Dedifferentiated amniotic fluid mesenchymal stem cell (primary cell): ENCODE measurements around the gene CAST.

ENCODE experiments used
- DNase-seq: peaks from one replicate; pipeline ENCODE4 v3.0.0-alpha.2; 2016; ENCODE audit errors: extremely low spot score

Gene CAST

DNA sequence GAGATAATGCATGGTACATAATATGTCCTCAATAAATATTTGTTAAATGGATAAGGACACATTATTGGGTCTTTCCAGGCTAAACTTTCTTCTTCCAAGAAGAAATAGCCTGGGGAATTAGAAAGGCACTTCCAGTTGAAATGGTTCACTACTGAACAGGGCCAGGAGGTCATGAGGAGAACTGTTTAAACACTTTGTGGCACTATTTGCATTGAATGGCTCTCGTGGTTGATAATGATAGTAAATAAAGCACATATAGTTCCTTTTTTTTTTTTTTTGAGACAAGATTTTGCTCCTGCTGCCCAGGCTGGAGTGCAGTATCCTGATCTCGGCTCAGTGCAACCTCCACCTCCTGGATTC is 19.9 kb upstream of the CAST start:
- no peak for DNase-seq

DNA sequence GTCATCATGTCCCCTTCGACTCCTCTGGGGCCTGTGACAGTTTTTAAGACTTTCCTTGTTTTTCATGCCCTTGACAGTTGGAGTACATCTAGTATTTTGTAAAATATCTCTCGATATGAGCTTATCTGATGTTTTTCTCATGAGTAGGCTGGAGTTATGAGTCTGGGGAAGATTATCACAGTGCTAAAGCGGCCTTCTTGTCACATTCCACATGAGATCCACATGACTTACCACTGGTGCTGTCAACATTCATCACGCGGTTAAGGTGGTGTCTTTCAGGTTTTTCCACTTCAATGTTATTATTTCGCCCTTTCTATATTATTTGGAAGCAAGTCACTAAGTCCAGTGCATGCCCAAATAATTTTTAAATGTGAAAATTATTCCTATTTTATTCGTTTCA is 17.1 kb upstream of the CAST start:
- DNase-seq = no peak

DNA sequence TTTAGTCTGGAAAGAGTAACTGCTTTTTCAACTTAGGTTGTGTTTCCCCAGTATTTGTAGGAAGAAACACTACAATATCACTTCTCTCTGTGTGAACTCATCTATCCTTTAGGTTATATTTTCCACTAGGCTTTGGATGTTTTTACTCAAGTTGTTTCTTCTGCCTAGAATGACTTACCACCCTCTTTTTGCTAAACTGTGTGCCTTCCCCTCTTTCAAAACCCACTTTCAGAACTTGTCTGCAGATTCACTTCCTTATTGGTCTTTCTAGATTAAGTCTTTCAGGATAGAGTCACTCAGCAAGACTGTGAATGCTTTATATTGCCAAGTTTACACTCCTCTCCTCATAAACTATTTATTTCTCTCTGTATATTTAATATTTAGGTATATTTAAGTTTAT is 14.2 kb upstream of the CAST start:
- DNase-seq = no peak

DNA sequence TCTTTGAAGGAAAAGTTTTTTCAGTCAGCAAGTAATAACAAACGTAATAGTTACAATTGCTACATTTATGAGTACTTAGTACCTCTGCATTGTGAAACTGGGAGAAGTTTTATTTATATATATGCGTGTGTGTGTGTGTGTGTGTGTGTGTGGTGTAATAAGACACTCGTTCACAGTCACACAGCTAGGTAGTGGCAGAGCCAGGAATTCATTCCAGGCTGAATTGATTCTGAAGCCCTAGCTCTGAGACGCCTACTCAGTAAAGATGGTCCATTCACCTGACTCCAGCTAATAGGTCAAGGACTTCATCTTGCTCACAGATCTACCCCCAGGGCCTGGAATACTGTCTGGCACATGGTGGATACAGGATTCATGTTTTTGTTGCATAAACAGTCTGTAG is 13.6 kb upstream of the CAST start:
- no peak for DNase-seq

DNA sequence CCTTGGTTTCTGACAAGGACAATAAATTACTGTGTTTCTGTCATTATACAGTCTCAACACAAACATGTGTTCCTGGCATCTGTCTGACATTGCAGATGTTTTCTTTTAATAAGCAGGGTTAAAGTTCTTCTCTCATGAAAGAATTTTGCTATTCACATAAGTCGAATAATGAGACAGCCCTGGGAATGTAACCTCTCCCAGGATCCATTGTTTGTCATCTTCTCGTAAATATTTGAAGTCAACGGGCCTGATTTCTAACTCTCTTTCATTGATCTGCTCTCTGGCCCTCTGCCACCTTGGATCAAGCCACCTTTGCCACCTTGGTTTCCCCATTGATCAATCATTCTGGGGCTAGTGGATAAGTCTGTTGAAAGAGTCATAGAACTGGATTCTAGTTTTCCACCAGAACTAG is 12.9 kb upstream of the CAST start:
- DNase-seq = no peak

DNA sequence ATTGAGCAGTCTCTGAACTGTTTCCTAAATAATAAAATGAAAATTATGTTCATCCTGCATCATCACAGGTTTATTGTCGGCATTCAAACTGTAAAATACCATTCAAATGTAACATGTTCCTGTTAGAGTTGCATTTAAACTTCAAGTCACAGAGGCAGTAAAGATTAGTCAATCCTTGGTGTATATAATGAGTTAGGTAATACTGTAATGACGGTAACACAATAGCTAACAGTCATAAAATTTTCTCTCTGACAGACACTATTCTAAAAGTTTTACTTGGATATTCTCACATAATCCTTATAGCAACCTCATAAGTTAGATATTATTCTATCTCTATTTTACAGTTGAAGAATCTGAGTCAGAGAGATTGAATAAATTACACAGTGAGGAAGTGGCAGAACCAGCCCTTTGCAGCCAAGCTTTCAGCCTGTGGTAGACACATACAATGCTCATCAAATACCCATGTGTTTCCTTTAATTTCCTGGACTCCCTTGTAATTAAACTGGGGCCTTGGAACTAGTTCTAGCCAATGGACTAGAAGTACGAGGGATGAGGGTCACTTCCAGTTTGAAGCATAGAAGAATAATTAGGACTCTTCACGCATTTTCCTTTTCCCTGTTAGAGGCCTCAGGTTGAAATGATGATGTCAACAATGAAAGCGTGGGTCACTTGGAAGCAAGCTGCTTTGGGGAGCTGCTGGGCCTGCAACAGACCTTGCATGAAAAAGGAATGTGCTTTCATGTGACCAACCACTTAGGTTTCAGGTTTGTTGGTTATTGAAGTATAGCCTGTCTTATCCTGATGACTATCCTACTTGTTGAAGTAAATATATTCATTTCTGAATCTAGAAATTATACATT is 12.3 kb upstream of the CAST start:
- DNase-seq = no peak

DNA sequence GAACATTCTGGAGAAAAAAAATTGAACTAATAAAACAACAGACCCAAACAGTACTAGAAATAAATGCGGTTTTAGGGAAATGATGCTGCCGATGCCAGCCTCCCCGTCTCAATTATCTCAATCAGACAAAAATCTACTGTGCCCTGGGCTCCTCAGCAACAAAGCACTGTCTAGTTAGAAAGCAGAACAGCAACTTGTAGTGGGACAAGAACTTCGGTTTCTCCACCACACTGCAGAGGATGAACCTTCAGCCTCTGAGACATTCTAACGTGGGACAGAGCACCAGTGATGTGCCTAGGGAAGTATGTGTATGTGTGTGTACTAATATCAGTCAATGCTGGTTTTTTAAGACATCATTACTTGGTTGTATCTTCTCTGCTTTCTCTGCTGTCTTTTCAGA is 11.1 kb upstream of the CAST start:
- no peak for DNase-seq

DNA sequence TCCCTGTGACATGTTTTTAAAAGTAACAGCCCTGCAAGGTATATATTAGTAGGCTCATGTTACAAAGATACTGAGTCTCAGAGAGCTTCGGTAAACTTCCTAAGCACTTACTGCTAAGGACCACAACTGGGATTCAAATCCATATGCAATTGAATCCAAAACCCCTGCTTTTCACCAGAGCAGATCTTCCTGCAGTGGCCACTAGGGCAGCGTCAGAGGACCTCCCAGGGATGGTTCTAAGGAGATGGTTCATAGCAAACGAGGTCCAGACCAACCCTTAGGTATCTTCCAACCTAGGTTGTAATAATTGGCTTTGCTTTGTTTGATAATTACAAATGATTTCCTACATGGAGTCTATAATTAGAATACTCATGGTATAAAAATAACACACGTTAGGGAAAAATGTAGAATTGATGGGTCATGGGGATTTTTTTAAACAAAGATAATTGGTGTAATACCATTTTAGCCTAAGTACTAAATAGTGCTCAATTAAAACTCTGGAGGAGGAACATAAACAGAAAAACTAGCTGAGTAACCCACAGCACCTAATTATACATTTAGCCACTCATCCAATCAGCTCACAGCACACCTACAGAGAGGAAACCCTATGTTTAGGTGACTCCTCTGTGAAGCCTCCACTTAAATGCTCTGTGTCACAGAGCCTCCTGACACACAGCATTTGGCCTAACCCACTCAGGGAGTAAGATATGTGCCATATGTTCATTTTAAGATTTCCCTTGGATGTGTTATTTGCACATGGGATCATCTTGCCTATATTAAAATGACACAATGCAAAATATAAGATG is 10.0 kb upstream of the CAST start:
- no peak for DNase-seq

DNA sequence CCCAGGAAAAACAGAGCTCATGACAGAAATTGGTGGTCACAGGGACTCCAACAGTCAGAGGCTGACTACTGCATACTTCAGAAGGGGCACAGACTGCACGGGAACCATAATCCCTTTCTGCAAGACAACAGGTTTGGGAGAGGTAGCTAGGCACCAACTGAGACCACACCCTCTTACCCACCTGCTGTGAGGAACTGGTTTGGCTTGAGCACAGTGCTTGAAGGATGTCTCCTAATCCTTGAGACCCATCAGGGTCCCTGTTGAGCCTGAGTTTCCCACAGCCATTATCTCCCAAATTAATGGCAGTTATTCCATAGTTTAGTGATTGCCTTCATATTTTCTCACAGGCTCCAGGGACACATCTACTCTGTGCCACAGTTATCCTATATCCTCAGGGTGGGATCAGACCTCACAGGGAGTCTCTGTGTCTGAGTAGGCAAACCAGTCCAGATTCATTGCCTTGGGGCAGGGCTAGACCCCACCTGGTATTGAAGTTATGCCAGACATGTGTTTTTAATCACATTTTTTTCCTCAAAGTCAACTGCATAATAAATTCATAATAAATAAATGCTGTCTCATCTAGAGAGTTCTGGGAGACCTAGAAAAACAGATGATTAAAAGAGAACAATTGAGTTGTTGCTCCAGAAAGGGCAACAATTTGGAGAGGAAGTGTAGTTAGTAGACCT is 9.3 kb upstream of the CAST start:
- no peak for DNase-seq

DNA sequence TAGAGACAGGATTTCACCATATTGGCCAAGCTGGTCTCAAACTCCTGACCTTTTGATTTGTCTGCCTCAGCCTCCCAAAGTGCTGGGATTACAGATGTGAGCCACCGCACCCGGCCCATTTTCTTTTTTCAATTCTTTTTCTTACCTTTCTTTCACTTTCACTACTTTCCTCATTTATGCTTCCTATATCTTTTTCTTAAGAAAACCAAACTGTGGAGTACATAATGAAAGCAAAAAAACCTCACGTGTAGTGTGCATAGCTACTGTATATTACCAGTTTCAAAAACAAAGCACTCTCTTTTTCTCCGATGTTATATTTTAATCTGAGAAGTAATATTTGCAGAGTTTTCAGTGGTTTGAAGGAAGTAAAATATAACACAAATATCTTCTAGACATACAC is 8.0 kb upstream of the CAST start:
- no peak for DNase-seq

DNA sequence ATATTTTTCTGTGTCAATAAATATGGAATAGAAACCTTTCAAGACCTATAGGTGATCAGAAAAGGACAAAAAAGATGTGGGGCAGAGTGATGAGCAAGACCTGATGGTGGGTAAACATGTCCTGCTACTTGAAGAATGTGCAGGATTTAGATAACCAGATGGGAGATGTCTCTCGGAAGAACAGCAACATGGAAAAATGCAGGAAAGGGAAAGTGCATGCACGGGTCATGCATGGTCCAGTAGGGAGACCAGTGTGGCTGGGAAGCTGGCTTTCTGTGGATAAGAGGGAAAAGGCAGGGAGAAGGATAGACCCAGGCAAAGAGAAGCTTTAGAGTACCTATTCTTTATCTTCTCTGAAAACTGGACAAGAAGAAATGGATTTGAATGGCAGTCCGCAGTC is 7.1 kb upstream of the CAST start:
- DNase-seq = no peak

DNA sequence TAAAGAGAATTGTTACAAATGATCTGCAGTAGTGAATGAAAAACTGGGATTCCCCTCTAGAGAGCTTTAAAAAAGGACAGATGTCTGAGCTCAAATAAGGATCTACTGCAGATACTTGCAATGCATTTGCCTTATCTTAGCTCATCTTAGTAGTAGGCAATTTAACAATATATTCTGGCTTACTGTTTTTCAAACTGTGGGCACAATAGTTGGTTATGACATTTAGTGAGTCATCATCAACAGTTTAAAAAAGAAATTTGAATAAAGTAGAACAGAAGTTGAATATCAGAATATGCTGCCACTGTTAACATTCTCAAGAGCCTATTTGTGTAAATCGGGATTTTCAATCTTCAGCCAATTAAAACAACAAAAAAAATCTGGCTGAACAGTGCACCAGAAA is 6.7 kb upstream of the CAST start:
- DNase-seq = no peak

DNA sequence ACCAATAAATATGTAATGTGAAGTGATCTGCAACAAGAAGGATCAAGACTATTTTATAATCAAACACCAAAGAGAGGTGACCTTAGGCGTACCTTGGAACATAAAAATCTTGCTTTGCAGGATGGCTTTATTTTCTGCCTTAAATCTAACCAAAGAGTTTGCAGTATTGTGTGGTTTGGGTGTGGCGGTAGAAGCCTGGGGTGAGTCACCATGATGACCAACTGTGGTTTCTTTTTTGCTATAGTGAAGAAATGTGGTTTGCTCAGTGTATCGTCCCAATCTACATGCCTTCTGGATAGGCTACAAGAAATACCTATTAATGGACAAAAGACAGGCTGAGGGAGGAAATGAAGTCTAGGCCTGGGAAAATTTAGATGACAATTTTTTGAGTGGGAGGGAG is 5.1 kb upstream of the CAST start:
- DNase-seq = peak; percentile 94

DNA sequence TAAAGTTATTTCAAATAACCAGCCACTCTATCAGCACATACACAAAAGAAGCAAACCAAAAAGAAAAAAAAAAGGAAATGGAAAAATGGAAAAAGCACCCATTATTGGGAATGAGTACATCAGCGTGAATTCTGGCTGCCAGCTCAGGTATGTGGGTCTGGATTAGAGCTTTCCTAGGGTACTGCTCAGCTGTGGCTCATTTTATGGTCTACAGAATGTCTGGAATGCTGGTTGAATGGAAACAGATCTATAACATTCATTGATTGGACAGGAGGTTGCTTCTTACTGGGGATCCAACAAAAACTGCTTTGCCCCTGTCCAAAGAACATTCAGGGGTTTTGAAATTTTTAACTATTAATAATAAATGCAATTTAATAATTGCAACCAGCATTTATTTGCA is 3.9 kb upstream of the CAST start:
- DNase-seq = no peak

DNA sequence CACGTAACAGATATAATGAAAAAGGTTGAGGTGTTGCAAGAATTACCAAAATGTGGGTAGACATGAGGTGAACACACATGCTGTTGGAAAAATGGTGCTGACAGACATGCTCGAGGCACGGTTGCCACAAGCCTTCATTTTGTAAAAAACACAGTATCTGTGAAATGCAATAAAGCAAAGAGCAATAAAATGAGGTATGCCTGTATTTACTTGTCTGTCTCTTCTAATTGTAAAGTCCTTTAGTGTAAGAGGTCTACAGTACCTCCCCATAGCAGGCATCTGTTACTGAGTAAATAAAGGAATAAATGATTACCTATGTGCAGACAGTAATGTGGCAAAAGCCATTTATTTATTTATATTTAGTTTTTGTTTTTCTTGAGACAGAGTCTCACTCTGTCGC is 3.0 kb upstream of the CAST start:
- DNase-seq = no peak

DNA sequence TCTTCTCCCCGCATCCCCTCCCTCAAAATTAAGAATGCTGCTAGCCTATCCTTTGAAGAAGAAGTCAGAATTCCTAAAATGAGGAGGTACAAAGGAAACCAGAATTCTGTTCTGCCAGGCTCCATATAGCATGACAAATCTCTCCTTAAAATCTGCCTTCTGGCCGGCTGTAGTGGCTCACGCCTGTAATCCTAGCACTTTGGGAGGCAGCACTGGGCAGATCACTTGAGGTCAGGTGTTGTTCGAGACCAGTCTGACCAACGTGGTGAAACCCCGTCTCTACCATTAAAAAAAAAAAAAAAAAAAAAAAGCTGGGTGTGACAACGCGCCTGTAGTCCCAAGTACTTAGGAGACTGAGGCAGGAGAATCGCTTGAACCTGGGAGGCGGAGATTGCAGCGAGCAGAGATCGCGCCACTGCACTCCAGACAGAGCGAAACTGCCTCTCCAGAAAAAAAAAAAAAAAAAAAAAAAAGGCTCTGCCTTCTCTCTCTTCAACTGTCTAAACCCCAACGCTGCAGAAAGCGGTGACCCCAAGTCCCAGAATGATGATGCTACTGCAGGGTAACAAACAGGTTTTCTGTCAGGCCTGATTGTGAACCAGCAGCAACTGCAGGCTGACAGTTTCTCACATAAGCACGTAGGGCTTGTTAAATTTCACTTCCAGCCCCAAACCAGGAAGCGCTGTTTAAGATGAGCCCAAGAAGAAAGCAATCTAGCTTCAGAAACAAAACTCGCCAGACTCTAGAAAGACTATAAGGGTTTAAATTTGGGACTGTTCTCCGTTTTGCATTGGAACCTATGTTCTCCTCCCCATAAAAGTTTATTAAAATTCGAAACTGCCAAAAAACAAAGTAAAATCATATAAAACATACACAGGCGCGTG is 963 bp upstream of the CAST start:
- peak; percentile 29 for DNase-seq

DNA sequence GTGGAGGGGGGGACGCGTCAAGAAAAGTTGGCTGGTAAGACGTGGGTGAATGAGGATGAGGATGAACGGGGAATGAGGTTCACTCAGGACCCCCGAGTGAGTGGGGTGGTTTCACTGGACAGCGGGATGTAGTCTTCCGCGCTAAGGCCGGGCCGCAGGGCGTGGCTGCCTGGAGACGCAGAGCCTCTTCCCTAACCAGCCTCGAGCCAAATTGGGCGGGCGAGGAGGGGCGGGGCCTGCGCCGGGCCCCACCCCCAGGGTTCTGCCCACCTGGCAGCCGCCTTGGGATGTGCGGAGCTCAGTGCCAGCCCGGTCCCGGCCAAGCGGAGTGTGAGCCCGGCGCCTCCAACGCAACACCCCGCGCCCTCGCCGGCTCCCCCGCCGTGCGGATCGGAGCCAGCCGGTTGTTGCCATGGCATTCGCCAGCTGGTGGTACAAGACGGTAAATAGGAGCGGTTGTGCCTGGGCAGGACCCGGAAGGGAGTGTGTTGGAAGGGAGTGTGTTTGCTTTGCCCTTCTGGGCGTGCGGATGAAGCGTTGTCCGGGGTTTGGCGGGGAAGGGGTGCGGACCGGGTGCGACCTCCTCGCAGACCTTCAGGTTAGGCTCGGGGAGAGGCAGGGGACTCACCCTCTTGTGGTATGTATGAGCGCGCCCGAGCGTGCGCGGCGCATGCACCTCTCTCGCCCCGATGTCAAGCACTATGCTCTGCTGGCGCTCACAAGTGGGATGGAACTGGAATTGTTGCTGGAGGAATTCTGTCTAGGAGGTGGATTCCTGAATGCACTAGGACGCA is 746 bp downstream of the CAST start:
- peak; percentile 78 for DNase-seq

DNA sequence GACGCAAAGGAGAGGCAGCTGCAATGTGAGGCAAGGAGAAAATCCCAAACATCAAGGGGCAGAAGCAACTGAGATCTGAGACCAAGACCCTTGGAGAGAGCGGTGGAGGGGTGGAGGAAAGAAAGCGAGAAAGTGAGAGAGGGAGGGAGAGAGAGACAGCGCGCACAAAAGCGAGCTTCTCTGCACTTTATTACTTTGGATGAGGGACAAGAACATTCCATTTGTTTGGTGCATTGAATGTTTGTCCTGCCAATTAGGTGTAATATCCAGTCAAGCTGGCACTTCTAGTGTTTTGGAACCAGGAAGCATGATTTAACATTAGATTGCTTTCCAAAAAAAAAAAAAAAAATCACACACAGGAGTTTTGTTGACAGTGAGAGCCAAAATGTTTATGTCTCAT is 1.4 kb downstream of the CAST start:
- no peak for DNase-seq

DNA sequence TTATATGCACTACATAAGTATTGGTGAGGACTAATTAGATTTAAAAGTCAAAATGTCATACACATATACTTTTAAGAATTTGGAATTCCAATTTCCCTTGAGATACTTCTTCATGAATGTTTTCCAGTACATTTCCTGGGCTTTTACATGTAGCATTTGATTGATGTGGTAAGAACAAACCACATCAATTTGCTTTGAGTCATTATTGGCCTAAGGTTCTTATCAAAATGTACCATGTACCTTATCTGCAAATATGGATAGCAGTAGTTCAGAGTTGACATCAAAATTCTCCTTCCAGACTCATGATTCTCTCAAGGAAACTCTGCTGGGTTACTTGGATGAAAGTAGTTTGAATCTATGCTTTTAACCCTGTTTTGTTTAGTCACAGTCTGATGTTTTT is 2.5 kb downstream of the CAST start:
- no peak for DNase-seq

DNA sequence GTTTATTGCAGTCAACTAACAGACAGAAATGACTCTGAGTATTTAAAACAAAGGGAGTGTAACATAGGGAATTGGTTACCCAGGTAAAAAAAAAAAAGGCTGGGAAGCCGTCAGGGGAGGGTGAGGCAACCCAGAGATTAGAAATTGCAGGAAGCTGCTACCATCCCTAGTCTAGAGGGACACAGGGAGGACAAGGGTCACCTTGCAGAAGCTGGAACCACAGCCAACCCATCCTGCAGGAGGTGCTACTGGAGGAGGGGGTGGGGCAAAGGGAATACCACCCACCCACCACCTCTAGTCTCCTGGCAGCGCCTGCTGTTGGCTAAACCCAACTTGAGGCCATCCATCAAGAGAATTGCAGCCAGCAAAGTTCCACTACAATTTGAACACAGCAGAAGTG is 6.5 kb downstream of the CAST start:
- DNase-seq = no peak

DNA sequence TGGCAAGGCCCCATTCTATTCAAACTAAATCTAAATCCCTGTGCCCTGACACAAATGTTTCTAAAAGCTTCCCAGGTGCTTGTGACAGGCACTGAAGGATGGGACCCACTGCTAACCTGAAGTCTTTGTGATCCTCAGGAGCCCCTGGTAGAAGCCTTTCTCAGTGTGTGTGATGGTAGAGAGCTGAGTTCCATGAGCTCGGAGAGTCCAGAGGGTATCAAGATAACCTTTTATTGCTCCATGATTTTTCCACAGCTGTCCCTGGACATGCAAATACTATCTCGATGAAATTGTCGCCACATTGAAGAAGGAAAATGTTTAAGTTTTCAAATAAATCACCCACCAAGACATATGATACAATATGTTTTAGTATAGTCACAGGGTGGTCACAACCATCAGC is 7.7 kb downstream of the CAST start:
- DNase-seq = no peak
